HepG2 (cell line): Measurements from ENCODE around the gene SP4. TPM values are rescaled to one million over a fixed set of nuclear protein-coding genes. Genes with fewer than 3 reads are reported as not detected.

Experiments
- CHD2 ChIP-seq: IDR thresholded peaks from 2 replicates; pipeline ENCODE4 v1.6.1; 2011; ENCODE audit warnings: low read depth, low read length, improper control_type of control experiment
- DRAP1 ChIP-seq: IDR thresholded peaks from 2 replicates; pipeline ENCODE4 v1.6.1; 2016; ENCODE audit warnings: missing genetic modification reagents, missing compliant biosample characterization
- ELF4 ChIP-seq: sonication (generic); formaldehyde crosslinking; IDR thresholded peaks from 2 replicates; pipeline ENCODE4 v1.5.0; 2020; ENCODE audit warnings: missing genetic modification reagents, mild to moderate bottlenecking, moderate library complexity, borderline replicate concordance
- KDM5A ChIP-seq: fragments of 200-600 bp; sonication (generic); IDR thresholded peaks from 2 replicates; pipeline ENCODE4 v1.7.0; 2018; ENCODE audit warnings: antibody characterized with exemption, mild to moderate bottlenecking, low read length, borderline replicate concordance
- MTERF4 ChIP-seq: sonication (generic); formaldehyde crosslinking; IDR thresholded peaks from 2 replicates; pipeline ENCODE4 v1.8.0; 2023; ENCODE audit warnings: mild to moderate bottlenecking, missing genetic modification reagents
- POGZ ChIP-seq: sonication (generic); formaldehyde crosslinking; IDR thresholded peaks from 2 replicates; pipeline ENCODE4 v1.4.0; 2020; ENCODE audit warnings: mild to moderate bottlenecking, missing genetic modification reagents
- RNF2 ChIP-seq: fragments of 450-650 bp; conservative IDR thresholded peaks from 2 replicates; pipeline ENCODE4 v1.6.1; 2016; ENCODE audit warnings: low read depth
- SNAI1 ChIP-seq: sonication (generic); formaldehyde crosslinking; IDR thresholded peaks from 2 replicates; pipeline ENCODE4 v1.5.0; 2020; ENCODE audit warnings: mild to moderate bottlenecking, missing genetic modification reagents, borderline replicate concordance
- SRSF1 ChIP-seq: fragments of 200-400 bp; formaldehyde crosslinking; optimal IDR thresholded peaks from 2 replicates; pipeline ENCODE3; 2017; ENCODE audit warnings: mild to moderate bottlenecking, low read depth, low read length, moderate library complexity
- TBP ChIP-seq: sonication (generic); formaldehyde crosslinking; IDR thresholded peaks from 2 replicates; pipeline ENCODE4 v1.5.0; 2020; ENCODE audit warnings: missing genetic modification reagents
- TRAFD1 ChIP-seq: sonication (generic); formaldehyde crosslinking; IDR thresholded peaks from 2 replicates; pipeline ENCODE4 v1.5.1; 2020; ENCODE audit warnings: missing genetic modification reagents, mild to moderate bottlenecking, borderline replicate concordance
- ZNF383 ChIP-seq: sonication (generic); formaldehyde crosslinking; IDR thresholded peaks from 2 replicates; pipeline ENCODE4 v1.4.0; 2020; ENCODE audit warnings: missing genetic modification reagents, mild to moderate bottlenecking, borderline replicate concordance
- ZNF563 ChIP-seq: sonication (generic); formaldehyde crosslinking; IDR thresholded peaks from 2 replicates; pipeline ENCODE4 v1.8.0; 2022; ENCODE audit warnings: mild to moderate bottlenecking, moderate library complexity, missing genetic modification reagents
- ZNF770 ChIP-seq: sonication (generic); formaldehyde crosslinking; IDR thresholded peaks from 2 replicates; pipeline ENCODE4 v1.5.0; 2020; ENCODE audit warnings: mild to moderate bottlenecking, missing genetic modification reagents
- polyA plus RNA-seq, 8 experiments: library from polyadenylated mRNA; depleted of rRNA in 3 of 8; stranded (reverse) in 7 of 8; unstranded in 1 of 8; fragments of >200 nt; fragmentation: Illumina TruSeq in 4 of 8; extraction: Trizol in 4 of 8; gene quantifications; 2 replicates each; pipeline versions ENCODE4 v1.2.1 to v1.2.3, GENCODE V29; 2011 to 2016; ENCODE audit warnings: low read depth in 4 of 8, missing spikeins in 1 of 8, mixed read lengths in 1 of 8; ENCODE audit not compliant: insufficient read depth in 1 of 8
- total RNA-seq, 5 experiments: library from RNA; depleted of rRNA; stranded (reverse); fragments of >200 nt; fragmentation: Illumina TruSeq; extraction: Trizol; gene quantifications; 2 replicates each; pipeline ENCODE4 v1.2.3, GENCODE V29; 2016; ENCODE audit warnings: low read depth in 1 of 5
- TF ChIP-seq, protein P1 (sequence below): sonication (generic); formaldehyde crosslinking; IDR thresholded peaks from 2 replicates; pipeline ENCODE4 v1.4.0; 2020; ENCODE audit warnings: missing genetic modification reagents, low read depth, mild to moderate bottlenecking, borderline replicate concordance
- TF ChIP-seq, protein P2 (sequence below): sonication (generic); formaldehyde crosslinking; IDR thresholded peaks from 2 replicates; pipeline ENCODE4 v1.8.0; 2022; ENCODE audit warnings: low read depth, missing genetic modification reagents
- TF ChIP-seq, protein P3 (sequence below), 2 experiments: fragments of 450-650 bp in 1 of 2; sonication (generic) in 1 of 2; formaldehyde crosslinking; IDR thresholded peaks; 2 replicates each; pipeline versions ENCODE4 v1.5.0 to v1.8.0; 2020 to 2022; ENCODE audit warnings: mild to moderate bottlenecking in 1 of 2, missing genetic modification reagents in 1 of 2

Gene SP4
- total and polyA plus RNA-seq, 2 of the 13 experiments (the other 11 are each of a cell fraction or from before 2014, with no cell fraction given), result 2.7 to 4.8 TPM

DNA sequence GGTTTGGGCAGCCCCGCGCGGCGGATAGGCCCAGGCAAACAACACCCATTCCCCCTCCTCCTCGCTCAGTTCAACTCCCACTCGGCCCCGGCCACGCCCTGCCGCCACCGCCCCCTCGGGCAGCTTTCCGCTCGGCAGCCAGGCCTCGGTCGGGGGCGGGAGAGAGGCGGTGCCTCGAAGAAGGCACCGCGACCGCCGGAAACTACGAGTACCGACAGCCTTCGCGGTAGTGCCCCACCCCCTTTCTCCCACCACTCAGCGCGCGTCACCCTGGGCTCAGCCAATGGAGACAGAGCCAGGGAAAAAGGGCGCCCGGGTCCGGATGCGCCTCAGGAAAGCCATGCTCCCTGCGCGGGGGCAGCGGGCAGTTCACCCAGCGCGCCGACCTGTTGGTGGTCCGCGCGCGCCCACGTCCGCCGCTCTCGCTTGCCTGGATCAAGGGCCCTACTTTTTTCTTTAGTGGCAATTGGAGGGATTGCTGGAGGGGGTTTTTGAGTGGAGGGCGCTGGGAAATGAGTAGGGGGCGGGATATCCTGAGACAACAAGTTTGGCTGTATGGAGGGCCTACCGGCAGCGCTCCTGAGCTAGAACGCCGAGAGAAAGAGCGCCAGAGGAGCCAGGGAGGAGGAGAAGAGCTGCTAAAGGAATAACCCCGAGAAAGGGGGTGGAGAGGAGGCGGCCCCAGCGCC lies 557 bp upstream of the SP4 start (continued):
- TF ChIP-seq POGZ (CRISPR knock-in tag) (peak; percentile 63), DRAP1 (peak; percentile 72), ELF4 (peak; percentile 58; the same call in 1 of the 2 replicates), SRSF1 (peak; percentile 76), SNAI1 (CRISPR knock-in tag) (0 out of 2 replicates have a peak, but pooled peaks have one; percentile 71), KDM5A (peak; percentile 50; the same call in 1 of the 2 replicates), TBP (no peak), MTERF4 (CRISPR knock-in tag) (no peak), ZNF383 (CRISPR knock-in tag) (no peak), ZNF770 (CRISPR knock-in tag) (peak; percentile 45; the same call in 1 of the 2 replicates), CHD2 (0 out of 2 replicates have a peak, but pooled peaks have one; percentile 21), RNF2 (0 out of 2 replicates have a peak, but pooled peaks have one; percentile 19), ZNF563 (CRISPR knock-in tag) (peak; percentile 60; the same call in 1 of the 2 replicates), TRAFD1 (no peak)
- TF ChIP-seq, protein P1, sequence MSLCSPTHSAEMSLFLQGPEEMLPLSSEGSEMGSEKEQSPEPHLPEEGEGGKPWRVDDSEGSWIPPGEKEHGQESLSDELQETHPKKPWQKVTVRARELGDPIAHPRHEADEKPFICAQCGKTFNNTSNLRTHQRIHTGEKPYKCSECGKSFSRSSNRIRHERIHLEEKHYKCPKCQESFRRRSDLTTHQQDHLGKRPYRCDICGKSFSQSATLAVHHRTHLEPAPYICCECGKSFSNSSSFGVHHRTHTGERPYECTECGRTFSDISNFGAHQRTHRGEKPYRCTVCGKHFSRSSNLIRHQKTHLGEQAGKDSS (CRISPR knock-in tag), result 0 out of 2 replicates have a peak, but pooled peaks have one; percentile 37
- TF ChIP-seq, protein P2, sequence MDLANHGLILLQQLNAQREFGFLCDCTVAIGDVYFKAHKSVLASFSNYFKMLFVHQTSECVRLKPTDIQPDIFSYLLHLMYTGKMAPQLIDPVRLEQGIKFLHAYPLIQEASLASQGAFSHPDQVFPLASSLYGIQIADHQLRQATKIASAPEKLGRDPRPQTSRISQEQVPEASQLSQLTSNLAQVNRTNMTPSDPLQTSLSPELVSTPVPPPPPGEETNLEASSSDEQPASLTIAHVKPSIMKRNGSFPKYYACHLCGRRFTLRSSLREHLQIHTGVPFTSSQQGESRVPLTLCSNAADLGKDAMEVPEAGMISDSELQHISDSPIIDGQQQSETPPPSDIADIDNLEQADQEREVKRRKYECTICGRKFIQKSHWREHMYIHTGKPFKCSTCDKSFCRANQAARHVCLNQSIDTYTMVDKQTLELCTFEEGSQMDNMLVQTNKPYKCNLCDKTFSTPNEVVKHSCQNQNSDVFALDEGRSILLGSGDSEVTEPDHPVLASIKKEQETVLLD (CRISPR knock-in tag), result peak; percentile 39; the same call in 1 of the 2 replicates
- TF ChIP-seq, protein P3, sequence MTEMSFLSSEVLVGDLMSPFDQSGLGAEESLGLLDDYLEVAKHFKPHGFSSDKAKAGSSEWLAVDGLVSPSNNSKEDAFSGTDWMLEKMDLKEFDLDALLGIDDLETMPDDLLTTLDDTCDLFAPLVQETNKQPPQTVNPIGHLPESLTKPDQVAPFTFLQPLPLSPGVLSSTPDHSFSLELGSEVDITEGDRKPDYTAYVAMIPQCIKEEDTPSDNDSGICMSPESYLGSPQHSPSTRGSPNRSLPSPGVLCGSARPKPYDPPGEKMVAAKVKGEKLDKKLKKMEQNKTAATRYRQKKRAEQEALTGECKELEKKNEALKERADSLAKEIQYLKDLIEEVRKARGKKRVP (CRISPR knock-in tag; IDR thresholded peaks at IDR 0.05), result peak in 1 of 2 experiments; percentile 37; a peak in 1 of 4 replicates
